HL-60 (cell line): ENCODE measurements around the gene MATK.

Source experiments
- CTCF ChIP-seq: IDR thresholded peaks from one replicate; pipeline ENCODE4 v1.5.1; 2011; ENCODE audit warnings: low read length, control low read depth, inconsistent platforms; ENCODE audit not compliant: insufficient read depth
- GABPA ChIP-seq: IDR thresholded peaks from 2 replicates; pipeline ENCODE4 v1.6.1; 2012; ENCODE audit warnings: low read depth
- POLR2AphosphoS5 ChIP-seq: IDR thresholded peaks from 2 replicates; pipeline ENCODE4 v1.6.1; 2012; ENCODE audit warnings: low read depth
- REST ChIP-seq: IDR thresholded peaks from 2 replicates; pipeline ENCODE4 v1.6.1; 2012; ENCODE audit warnings: low read depth; ENCODE audit not compliant: insufficient replicate concordance

DNA sequence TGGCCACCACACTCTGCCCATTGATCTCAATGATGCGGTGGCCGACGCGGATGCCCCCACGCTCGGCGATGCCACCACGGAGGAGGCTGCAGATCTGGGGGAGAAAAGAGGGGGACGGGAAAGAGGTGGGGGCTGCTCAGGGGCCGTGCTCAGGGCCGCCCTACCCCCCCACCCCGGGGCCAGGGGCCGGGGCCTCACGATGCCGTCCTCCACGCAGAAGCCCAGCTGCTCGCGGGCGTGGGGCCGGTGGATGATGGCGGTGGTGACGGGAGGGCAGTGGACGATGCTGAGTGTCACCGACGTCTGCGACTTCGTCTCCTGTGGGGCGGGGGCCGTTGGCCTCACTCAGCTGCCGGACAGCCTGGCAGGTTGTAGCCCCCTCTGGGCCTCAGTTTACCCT is 34.9 kb downstream of the MATK start:
- no peak for TF ChIP-seq POLR2AphosphoS5
- TF ChIP-seq CTCF = no peak
- TF ChIP-seq REST = no peak
- no peak for TF ChIP-seq GABPA
